ENCODE results near the gene SYT1. TPM values are rescaled to one million over a fixed set of nuclear protein-coding genes. Genes with fewer than 3 reads are reported as not detected.

Gene SYT1
- total RNA-seq, 1 donor = not detected

DNA sequence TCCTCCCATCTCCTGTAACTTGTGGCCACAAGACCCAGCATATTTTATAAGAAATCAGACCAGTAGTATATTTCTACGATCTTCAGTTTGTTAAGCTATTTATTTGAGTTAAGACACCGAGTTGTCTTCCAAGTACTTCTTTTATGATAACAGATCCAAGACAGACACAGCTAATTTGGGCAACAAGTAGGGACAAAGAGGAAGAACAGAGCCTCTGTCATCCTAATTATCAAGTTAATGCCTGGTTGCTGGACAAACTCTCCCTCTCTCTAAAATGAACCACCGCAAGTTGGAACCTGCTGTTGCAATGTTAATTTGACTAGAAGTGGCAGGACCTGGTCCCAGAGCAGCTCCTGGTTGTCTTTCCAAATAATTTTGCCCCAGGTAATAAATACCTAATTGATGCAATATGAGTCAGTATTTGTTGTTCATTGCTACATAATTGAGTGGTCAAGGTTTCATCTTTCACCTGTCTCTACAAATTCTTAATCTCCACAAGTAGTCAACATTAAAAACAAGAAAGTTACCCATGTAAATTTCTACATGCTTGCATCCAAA, 502.5 kb downstream of the SYT1 start:
- no peaks in the 10 kb centered on the region for H3K9me3 ChIP-seq (ENCODE audit: low read depth, low read length)
- H3K36me3 ChIP-seq (ENCODE audit: insufficient read depth, low read length) = no peaks in the 10 kb centered on the region
- no peak overlapping the region for H3K4me3 ChIP-seq (ENCODE audit: insufficient read depth, low read length)
- TF ChIP-seq, protein P1, sequence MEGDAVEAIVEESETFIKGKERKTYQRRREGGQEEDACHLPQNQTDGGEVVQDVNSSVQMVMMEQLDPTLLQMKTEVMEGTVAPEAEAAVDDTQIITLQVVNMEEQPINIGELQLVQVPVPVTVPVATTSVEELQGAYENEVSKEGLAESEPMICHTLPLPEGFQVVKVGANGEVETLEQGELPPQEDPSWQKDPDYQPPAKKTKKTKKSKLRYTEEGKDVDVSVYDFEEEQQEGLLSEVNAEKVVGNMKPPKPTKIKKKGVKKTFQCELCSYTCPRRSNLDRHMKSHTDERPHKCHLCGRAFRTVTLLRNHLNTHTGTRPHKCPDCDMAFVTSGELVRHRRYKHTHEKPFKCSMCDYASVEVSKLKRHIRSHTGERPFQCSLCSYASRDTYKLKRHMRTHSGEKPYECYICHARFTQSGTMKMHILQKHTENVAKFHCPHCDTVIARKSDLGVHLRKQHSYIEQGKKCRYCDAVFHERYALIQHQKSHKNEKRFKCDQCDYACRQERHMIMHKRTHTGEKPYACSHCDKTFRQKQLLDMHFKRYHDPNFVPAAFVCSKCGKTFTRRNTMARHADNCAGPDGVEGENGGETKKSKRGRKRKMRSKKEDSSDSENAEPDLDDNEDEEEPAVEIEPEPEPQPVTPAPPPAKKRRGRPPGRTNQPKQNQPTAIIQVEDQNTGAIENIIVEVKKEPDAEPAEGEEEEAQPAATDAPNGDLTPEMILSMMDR (IDR thresholded peaks at IDR 0.05; ENCODE audit: extremely low read depth, low read depth, low read length) = no peak
- no peaks in the 10 kb centered on the region for H3K4me1 ChIP-seq (ENCODE audit: insufficient read depth, low read length)
- no peak overlapping the region for H2AFZ ChIP-seq (ENCODE audit: low read length)
- H3K27ac ChIP-seq (ENCODE audit: low read depth, low read length) = no peak overlapping the region
- no peaks in the 10 kb centered on the region for H3K27me3 ChIP-seq (ENCODE audit: insufficient read depth, low read length)
- DNase-seq (ENCODE audit: insufficient read length, low spot score, missing footprints) = no peak
- no peaks in the 10 kb centered on the region for H3K79me2 ChIP-seq (ENCODE audit: insufficient read depth, low read length)
- no peaks in the 10 kb centered on the region for H4K20me1 ChIP-seq (ENCODE audit: insufficient read depth, low read length)
- H3K4me2 ChIP-seq (ENCODE audit: insufficient read depth, low read length) = no peak overlapping the region

DNA sequence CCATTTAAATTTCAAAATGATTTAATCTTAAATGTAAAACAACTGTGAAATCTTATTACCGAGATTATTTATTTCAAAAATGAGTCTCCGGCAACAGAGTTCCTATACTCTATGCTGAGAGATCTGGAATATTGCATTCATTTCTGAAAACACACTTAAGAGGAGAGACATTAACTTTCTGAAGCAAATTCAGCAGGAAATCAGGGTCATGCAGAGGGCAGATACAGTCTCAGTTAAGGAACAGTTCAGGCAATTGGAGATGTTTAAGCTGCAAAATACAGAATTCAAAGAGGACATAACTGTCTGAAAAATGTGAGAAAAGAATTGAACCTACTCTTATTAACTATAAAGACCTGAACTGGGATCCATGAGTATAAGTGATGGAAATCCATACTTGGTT, 505.4 kb downstream of the SYT1 start:
- Histone ChIP-seq H3K4me1 (ENCODE audit: insufficient read depth, low read length) (no peaks in the 10 kb centered on the region), H3K4me2 (ENCODE audit: insufficient read depth, low read length) (no peak overlapping the region), H2AFZ (ENCODE audit: low read length) (no peak overlapping the region), H3K27me3 (ENCODE audit: insufficient read depth, low read length) (no peaks in the 10 kb centered on the region), H4K20me1 (ENCODE audit: insufficient read depth, low read length) (no peaks in the 10 kb centered on the region), H3K27ac (ENCODE audit: low read depth, low read length) (no peak overlapping the region), H3K4me3 (ENCODE audit: insufficient read depth, low read length) (no peak overlapping the region), H3K36me3 (ENCODE audit: insufficient read depth, low read length) (no peaks in the 10 kb centered on the region), H3K79me2 (ENCODE audit: insufficient read depth, low read length) (no peaks in the 10 kb centered on the region), H3K9me3 (ENCODE audit: low read depth, low read length) (no peaks in the 10 kb centered on the region)
- DNase-seq (ENCODE audit: insufficient read length, low spot score, missing footprints) = no peak
- TF ChIP-seq, protein P1 (IDR thresholded peaks at IDR 0.05; ENCODE audit: extremely low read depth, low read depth, low read length) = no peak

DNA sequence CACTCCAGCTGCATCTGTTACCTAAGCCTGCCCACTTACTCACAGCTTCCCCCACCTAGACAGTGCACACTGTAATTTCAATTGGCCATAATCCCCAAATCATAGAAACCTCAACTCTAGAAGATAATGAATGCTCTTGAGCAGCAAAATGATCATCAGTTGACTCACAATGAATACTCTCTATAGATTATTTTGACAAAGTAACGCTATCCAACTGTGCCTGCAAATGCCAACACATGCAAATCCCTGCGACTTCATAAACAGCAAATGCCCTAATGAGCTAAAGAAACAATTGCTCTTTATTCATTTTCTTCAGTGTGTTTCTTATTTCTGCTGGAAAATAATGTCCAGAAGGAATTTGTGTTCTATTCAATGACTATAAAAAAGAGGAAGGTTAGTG, 506.7 kb downstream of the SYT1 start:
- Histone ChIP-seq H3K36me3 (ENCODE audit: insufficient read depth, low read length) (no peaks in the 10 kb centered on the region), H3K27ac (ENCODE audit: low read depth, low read length) (no peak overlapping the region), H3K4me1 (ENCODE audit: insufficient read depth, low read length) (no peaks in the 10 kb centered on the region), H3K9me3 (ENCODE audit: low read depth, low read length) (no peaks in the 10 kb centered on the region), H3K27me3 (ENCODE audit: insufficient read depth, low read length) (no peaks in the 10 kb centered on the region), H4K20me1 (ENCODE audit: insufficient read depth, low read length) (no peaks in the 10 kb centered on the region), H3K79me2 (ENCODE audit: insufficient read depth, low read length) (no peaks in the 10 kb centered on the region), H2AFZ (ENCODE audit: low read length) (no peak overlapping the region), H3K4me2 (ENCODE audit: insufficient read depth, low read length) (no peak overlapping the region), H3K4me3 (ENCODE audit: insufficient read depth, low read length) (no peak overlapping the region)
- DNase-seq (ENCODE audit: insufficient read length, low spot score, missing footprints) = no peak
- TF ChIP-seq, protein P1 (IDR thresholded peaks at IDR 0.05; ENCODE audit: extremely low read depth, low read depth, low read length) = no peak

DNA sequence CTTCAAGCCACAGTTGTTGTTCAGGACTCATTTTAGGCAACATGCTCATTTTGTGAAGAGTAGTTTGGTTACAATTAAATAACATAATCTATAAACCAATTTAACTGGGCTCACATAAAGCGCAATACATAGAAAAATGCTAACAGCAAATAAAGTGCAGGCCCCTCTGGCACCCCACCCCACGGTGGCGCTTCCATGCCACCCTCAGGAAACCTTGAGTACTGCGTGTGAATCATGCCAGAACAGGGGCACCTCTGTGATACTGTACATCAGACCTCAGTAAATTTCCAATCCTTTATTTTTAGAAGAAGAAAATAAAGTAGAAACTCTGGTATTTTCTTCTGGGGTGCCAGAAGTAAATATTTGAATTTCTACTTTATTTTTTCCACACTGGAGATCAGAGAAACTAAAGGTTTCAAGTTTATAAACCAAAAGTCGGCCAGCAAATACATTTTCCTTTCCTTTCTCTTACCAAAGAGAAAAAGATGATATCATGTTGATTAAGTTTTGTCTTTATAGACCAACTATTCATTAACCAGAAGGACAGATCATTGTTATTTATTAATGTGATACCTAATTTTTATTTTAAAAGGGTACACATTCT, 509.4 kb downstream of the SYT1 start:
- Histone ChIP-seq H3K27me3 (ENCODE audit: insufficient read depth, low read length) (no peaks in the 10 kb centered on the region), H3K4me1 (ENCODE audit: insufficient read depth, low read length) (peaks cover 6% of the 10 kb centered on the region), H3K4me2 (ENCODE audit: insufficient read depth, low read length) (no peak overlapping the region), H2AFZ (ENCODE audit: low read length) (no peak overlapping the region), H3K4me3 (ENCODE audit: insufficient read depth, low read length) (no peak overlapping the region), H4K20me1 (ENCODE audit: insufficient read depth, low read length) (no peaks in the 10 kb centered on the region), H3K27ac (ENCODE audit: low read depth, low read length) (no peak overlapping the region), H3K36me3 (ENCODE audit: insufficient read depth, low read length) (no peaks in the 10 kb centered on the region), H3K79me2 (ENCODE audit: insufficient read depth, low read length) (no peaks in the 10 kb centered on the region), H3K9me3 (ENCODE audit: low read depth, low read length) (no peaks in the 10 kb centered on the region)
- TF ChIP-seq, protein P1 (IDR thresholded peaks at IDR 0.05; ENCODE audit: extremely low read depth, low read depth, low read length) = peak; percentile 80
- no peak for DNase-seq (ENCODE audit: insufficient read length, low spot score, missing footprints)

All from osteoblast (primary cell).